GM19025 (cell line): Measurements from ENCODE around the gene TOX2.

Source experiments
- ATAC-seq: cut with Tn5 transposase; IDR thresholded peaks from one replicate; pipeline ENCODE4 v1.9.1; 2021; ENCODE audit warnings: mild to moderate bottlenecking, low read depth, moderate library complexity; ENCODE audit not compliant: unreplicated experiment

The TOX2 gene

GRCh38 chr20:44113618-44114376 is 199.1 kb downstream of the TOX2 start:
- no peak for ATAC-seq

GRCh38 chr20:44115181-44115580 is 200.5 kb downstream of the TOX2 start:
- ATAC-seq = no peak

- ATAC-seq = no peak
Measured at GRCh38 chr20:44115762-44116644, 201.4 kb downstream of the TOX2 start.

GRCh38 chr20:44117296-44118184 is 202.9 kb downstream of the TOX2 start:
- ATAC-seq = no peak

GRCh38 chr20:44118185-44119033 is 203.8 kb downstream of the TOX2 start:
- ATAC-seq = no peak
